GM23338 (cell line): ENCODE measurements around the gene FYCO1. TPM values are rescaled to one million over a fixed set of nuclear protein-coding genes. Genes with fewer than 3 reads are reported as not detected.

ENCODE experiments used
- ATAC-seq: fragments of 200-7000 bp; cut with Tn5 transposase; 3 replicates; pipeline ENCODE4 v1.9.1; 2020
- DNase-seq: peaks from one replicate; pipeline ENCODE4 v3.0.0-alpha.2; 2015; ENCODE audit warnings: low spot score
- H2AFZ ChIP-seq: fragments of 200-600 bp; sonication (generic); 2 replicates; pipeline ENCODE4 v1.8.0; 2016; ENCODE audit warnings: antibody characterized with exemption, mild to moderate bottlenecking, moderate library complexity
- H3F3A ChIP-seq: fragments of 200-600 bp; sonication (generic); replicated peaks from 2 replicates; pipeline ENCODE4 v1.8.0; 2017; ENCODE audit warnings: antibody characterized with exemption, mixed run types, low read depth
- H3K27ac ChIP-seq: fragments of 200-600 bp; sonication (generic); 2 replicates; pipeline ENCODE4 v1.6.1; 2016; ENCODE audit warnings: low read depth
- H3K27me3 ChIP-seq: fragments of 200-600 bp; sonication (generic); 2 replicates; pipeline ENCODE4 v1.8.0; 2016; ENCODE audit warnings: mild to moderate bottlenecking, mixed run types, moderate library complexity; ENCODE audit not compliant: insufficient read depth
- H3K36me3 ChIP-seq: fragments of 200-600 bp; sonication (generic); 2 replicates; pipeline ENCODE4 v1.8.0; 2016; ENCODE audit warnings: mild to moderate bottlenecking; ENCODE audit not compliant: insufficient read depth
- H3K4me1 ChIP-seq: fragments of 200-600 bp; sonication (generic); 2 replicates; pipeline ENCODE4 v1.8.0; 2016; ENCODE audit warnings: mild to moderate bottlenecking, moderate library complexity; ENCODE audit not compliant: insufficient read depth
- H3K4me2 ChIP-seq: fragments of 200-600 bp; sonication (generic); 2 replicates; pipeline ENCODE4 v1.7.1; 2017; ENCODE audit warnings: mixed run types
- H3K4me3 ChIP-seq: fragments of 200-600 bp; sonication (generic); 2 replicates; pipeline ENCODE4 v1.6.1; 2016; ENCODE audit warnings: mixed run types
- H3K79me2 ChIP-seq: fragments of 200-600 bp; sonication (generic); replicated peaks from 2 replicates; pipeline ENCODE4 v1.8.0; 2017; ENCODE audit warnings: mild to moderate bottlenecking; ENCODE audit not compliant: insufficient read depth
- H3K9me2 ChIP-seq: fragments of 200-600 bp; sonication (generic); 2 replicates; pipeline ENCODE4 v1.8.0; 2017; ENCODE audit not compliant: insufficient read depth
- H4K20me1 ChIP-seq: fragments of 200-600 bp; sonication (generic); replicated peaks from 2 replicates; pipeline ENCODE4 v1.8.0; 2017; ENCODE audit warnings: mild to moderate bottlenecking; ENCODE audit not compliant: insufficient read depth
- H3K27ac Mint-ChIP-seq: 2 replicates; pipeline ENCODE4 v1.8.0; 2020; ENCODE audit warnings: inconsistent platforms, mild to moderate bottlenecking, moderate library complexity, mixed read lengths
- H3K27me3 Mint-ChIP-seq: 3 replicates; pipeline ENCODE4 v1.8.0; 2022; ENCODE audit warnings: low read depth, mild to moderate bottlenecking, moderate library complexity, mixed read lengths, inconsistent platforms; ENCODE audit not compliant: insufficient read depth, poor library complexity
- H3K36me3 Mint-ChIP-seq: 3 replicates; pipeline ENCODE4 v1.8.0; 2021; ENCODE audit warnings: low read depth, mild to moderate bottlenecking, inconsistent platforms, moderate library complexity, mixed read lengths
- H3K4me1 Mint-ChIP-seq: 3 replicates; pipeline ENCODE4 v1.8.0; 2020; ENCODE audit warnings: mild to moderate bottlenecking, inconsistent platforms, mixed read lengths
- H3K4me3 Mint-ChIP-seq: 3 replicates; pipeline ENCODE4 v1.8.0; 2021; ENCODE audit warnings: moderate library complexity, mild to moderate bottlenecking, inconsistent platforms, mixed read lengths
- H3K9me3 Mint-ChIP-seq: 3 replicates; pipeline ENCODE4 v1.8.0; 2020; ENCODE audit warnings: moderate library complexity, mild to moderate bottlenecking, inconsistent platforms, mixed read lengths
- CREB1 ChIP-seq: fragments of 250-450 bp; sonication (Bioruptor Pico); IDR thresholded peaks from 2 replicates; pipeline ENCODE4 v1.5.0; 2020; ENCODE audit warnings: low read depth, mild to moderate bottlenecking, moderate library complexity
- CTCF ChIP-seq, 2 experiments: fragments of 200-600 bp in 1 of 2; sonication (generic) in 1 of 2; conservative IDR thresholded peaks; 2 replicates each; pipeline versions ENCODE4 v1.5.1 to v1.6.1; 2016 to 2017; ENCODE audit warnings: antibody characterized with exemption in 2 of 2, low read depth in 2 of 2, mild to moderate bottlenecking in 2 of 2, moderate library complexity in 1 of 2
- ETS1 ChIP-seq: IDR thresholded peaks from 2 replicates; pipeline ENCODE4 v1.6.1; 2016; ENCODE audit warnings: antibody characterized with exemption
- EZH2 ChIP-seq: fragments of 200-600 bp; sonication (generic); IDR thresholded peaks from one replicate; pipeline ENCODE4 v1.8.0; 2017; ENCODE audit warnings: antibody characterized with exemption, mild to moderate bottlenecking, low read depth; ENCODE audit not compliant: unreplicated experiment
- EZH2phosphoT487 ChIP-seq: fragments of 200-600 bp; sonication (generic); IDR thresholded peaks from one replicate; pipeline ENCODE4 v1.8.1; 2018; ENCODE audit warnings: antibody characterized with exemption; ENCODE audit not compliant: unreplicated experiment
- NANOG ChIP-seq: IDR thresholded peaks from 2 replicates; pipeline ENCODE4 v1.6.1; 2016; ENCODE audit warnings: antibody characterized with exemption, borderline replicate concordance
- POLR2AphosphoS5 ChIP-seq: IDR thresholded peaks from 2 replicates; pipeline ENCODE4 v1.6.1; 2016; ENCODE audit warnings: antibody characterized with exemption, low read depth
- REST ChIP-seq: IDR thresholded peaks from one replicate; pipeline ENCODE4 v1.6.1; 2018; ENCODE audit warnings: antibody characterized with exemption; ENCODE audit not compliant: unreplicated experiment
- ZNF114 ChIP-seq: fragments of 250-450 bp; sonication (Bioruptor Pico); IDR thresholded peaks from 2 replicates; pipeline ENCODE4 v1.5.0; 2020; ENCODE audit warnings: mild to moderate bottlenecking, moderate library complexity
- ZNF331 ChIP-seq: fragments of 250-450 bp; sonication (Bioruptor Pico); IDR thresholded peaks from 2 replicates; pipeline ENCODE4 v1.5.0; 2020; ENCODE audit warnings: low read depth, mild to moderate bottlenecking, moderate library complexity
- ZNF462 ChIP-seq: fragments of 250-450 bp; sonication (Bioruptor Pico); IDR thresholded peaks from 2 replicates; pipeline ENCODE4 v1.5.0; 2020; ENCODE audit warnings: mild to moderate bottlenecking, moderate library complexity
- polyA plus RNA-seq: library from polyadenylated mRNA; unstranded; fragments of >200 nt; fragmentation: Nextera tagmentation; extraction: Ambion mirVana; gene quantifications from 2 replicates; pipeline ENCODE4 v1.2.1, GENCODE V29; 2016
- total RNA-seq: library from RNA; depleted of rRNA; stranded (reverse); fragments of >200 nt; shearing (Covaris generic); gene quantifications from 2 replicates; pipeline ENCODE4 v1.2.3, GENCODE V29; 2014

The FYCO1 gene
- total and polyA plus RNA-seq, 2 experiments from 2014 or later = 4.5 to 17.2 TPM

GRCh38 chr3:46006238-46007032 lies 10.8 kb upstream of the FYCO1 start:
- DNase-seq = no peak
- no peak for ATAC-seq

More at GRCh38 chr3:46006238-46007032, 10.8 kb upstream of the FYCO1 start:
- Mint-ChIP-seq H3K9me3 (no peaks in the 10 kb centered on the region), H3K27me3 (peaks cover 4% of the 10 kb centered on the region), H3K27ac (no peak overlapping the region), H3K36me3 (no peaks in the 10 kb centered on the region), H3K4me1 (peaks cover 19% of the 10 kb centered on the region), H3K4me3 (no peak overlapping the region)
- H3K4me1 ChIP-seq = peaks cover 12% of the 10 kb centered on the region
- no peak overlapping the region for H3K27ac ChIP-seq
- H3K79me2 ChIP-seq = no peaks in the 10 kb centered on the region
- no peaks in the 10 kb centered on the region for H3K36me3 ChIP-seq
- no peaks in the 10 kb centered on the region for H4K20me1 ChIP-seq
- H3F3A ChIP-seq = no peaks in the 10 kb centered on the region
- 0 out of 2 replicates have a peak overlapping the region, but pooled peaks have one; percentile 36 for H3K4me2 ChIP-seq
- no peak overlapping the region for H3K4me3 ChIP-seq
- TF ChIP-seq POLR2AphosphoS5 (no peak), ZNF462 (no peak), ZNF114 (no peak), EZH2 (no peak), NANOG (no peak), ZNF331 (CRISPR knock-in tag) (no peak), EZH2phosphoT487 (no peak), CTCF (conservative IDR thresholded peaks at IDR 0.05; ENCODE audit: low read depth in 2 of 2) (no peak), REST (no peak), ETS1 (no peak), CREB1 (CRISPR knock-in tag) (no peak)
- H2AFZ ChIP-seq = peak overlapping the region; percentile 81; the same call in 1 of the 2 replicates
- no peaks in the 10 kb centered on the region for H3K27me3 ChIP-seq
- peaks cover 14% of the 10 kb centered on the region; the same call in 1 of the 2 replicates for H3K9me2 ChIP-seq
